Measurements from ENCODE around the gene RNF121. TPM values are rescaled to one million over a fixed set of nuclear protein-coding genes. Genes with fewer than 3 reads are reported as not detected.

The RNF121 gene
- total RNA-seq, 1 donor from 2014 or later = 30.9 TPM

GRCh38 chr11:72024069-72024754, 95.4 kb downstream of the RNF121 start:
- Histone ChIP-seq H3K36me3 (ENCODE audit: control insufficient read depth, insufficient read depth, low read length) (peaks cover 6% of the 10 kb centered on the region), H3K4me3 (ENCODE audit: low read depth, low read length) (no peak overlapping the region)

GRCh38 chr11:72026090-72026489, 97.2 kb downstream of the RNF121 start:
- DNase-seq (ENCODE audit: low read depth) = no peak
- no peak overlapping the region for H3K4me3 ChIP-seq (ENCODE audit: low read depth, low read length)
- H3K36me3 ChIP-seq (ENCODE audit: control insufficient read depth, insufficient read depth, low read length) = peaks cover 5% of the 10 kb centered on the region
- TF ChIP-seq CTCF (IDR thresholded peaks at IDR 0.05; ENCODE audit: insufficient read depth, low read length, poor library complexity, severe bottlenecking) = no peak
- no peaks in the 10 kb centered on the region for H3K27me3 ChIP-seq (ENCODE audit: control insufficient read depth, insufficient read depth, low read length)

More at GRCh38 chr11:72024069-72024754, 95.4 kb downstream of the RNF121 start:
- no peaks in the 10 kb centered on the region for H3K27me3 ChIP-seq (ENCODE audit: control insufficient read depth, insufficient read depth, low read length)
- DNase-seq (ENCODE audit: low read depth) = no peak
- no peak for TF ChIP-seq CTCF (IDR thresholded peaks at IDR 0.05; ENCODE audit: insufficient read depth, low read length, poor library complexity, severe bottlenecking)

- no peak overlapping the region for H3K4me3 ChIP-seq (ENCODE audit: low read depth, low read length)
- TF ChIP-seq CTCF (IDR thresholded peaks at IDR 0.05; ENCODE audit: insufficient read depth, low read length, poor library complexity, severe bottlenecking) = no peak
- no peak for DNase-seq (ENCODE audit: low read depth)
- no peaks in the 10 kb centered on the region for H3K27me3 ChIP-seq (ENCODE audit: control insufficient read depth, insufficient read depth, low read length)
- no peaks in the 10 kb centered on the region for H3K36me3 ChIP-seq (ENCODE audit: control insufficient read depth, insufficient read depth, low read length)
Observed at GRCh38 chr11:72030472-72031045, 101.7 kb downstream of the RNF121 start.

- no peak for DNase-seq (ENCODE audit: low read depth)
- no peak overlapping the region for H3K4me3 ChIP-seq (ENCODE audit: low read depth, low read length)
- no peaks in the 10 kb centered on the region for H3K27me3 ChIP-seq (ENCODE audit: control insufficient read depth, insufficient read depth, low read length)
- no peak for TF ChIP-seq CTCF (IDR thresholded peaks at IDR 0.05; ENCODE audit: insufficient read depth, low read length, poor library complexity, severe bottlenecking)
- H3K36me3 ChIP-seq (ENCODE audit: control insufficient read depth, insufficient read depth, low read length) = no peaks in the 10 kb centered on the region
Observed at GRCh38 chr11:72036687-72037086, 107.8 kb downstream of the RNF121 start.

- Histone ChIP-seq H3K36me3 (ENCODE audit: control insufficient read depth, insufficient read depth, low read length) (no peaks in the 10 kb centered on the region), H3K4me3 (ENCODE audit: low read depth, low read length) (no peak overlapping the region), H3K27me3 (ENCODE audit: control insufficient read depth, insufficient read depth, low read length) (no peaks in the 10 kb centered on the region)
- DNase-seq (ENCODE audit: low read depth) = no peak
- no peak for TF ChIP-seq CTCF (IDR thresholded peaks at IDR 0.05; ENCODE audit: insufficient read depth, low read length, poor library complexity, severe bottlenecking)
Observed at GRCh38 chr11:72037554-72038311, 108.9 kb downstream of the RNF121 start.

Data from kidney epithelial cell (primary cell).